HG02588 (cell line): ENCODE measurements around the gene TMC1.

Experiments used
- ATAC-seq: cut with Tn5 transposase; IDR thresholded peaks from one replicate; pipeline ENCODE4 v1.9.1; 2021; ENCODE audit warnings: mild to moderate bottlenecking, moderate library complexity; ENCODE audit not compliant: unreplicated experiment

Gene TMC1

DNA sequence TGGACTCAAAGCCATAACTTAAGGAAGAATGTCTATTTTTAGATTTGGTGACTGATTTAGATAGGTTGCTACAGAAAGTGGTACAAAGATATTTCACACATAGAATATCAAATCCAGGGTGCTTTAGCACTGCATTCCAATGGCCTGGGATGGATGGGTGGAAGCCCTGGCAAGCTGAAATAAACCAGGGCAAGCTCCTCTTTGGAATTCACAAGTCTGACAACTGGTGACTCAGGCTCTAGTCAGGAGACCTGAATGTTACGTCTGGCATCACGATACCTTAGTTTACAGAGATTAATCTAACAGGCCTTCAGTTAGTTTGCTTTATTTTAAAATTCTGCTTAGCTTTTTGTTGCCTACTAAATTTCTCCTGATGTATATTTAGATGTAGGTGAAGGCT is 144.0 kb downstream of the TMC1 start:
- no peak for ATAC-seq

DNA sequence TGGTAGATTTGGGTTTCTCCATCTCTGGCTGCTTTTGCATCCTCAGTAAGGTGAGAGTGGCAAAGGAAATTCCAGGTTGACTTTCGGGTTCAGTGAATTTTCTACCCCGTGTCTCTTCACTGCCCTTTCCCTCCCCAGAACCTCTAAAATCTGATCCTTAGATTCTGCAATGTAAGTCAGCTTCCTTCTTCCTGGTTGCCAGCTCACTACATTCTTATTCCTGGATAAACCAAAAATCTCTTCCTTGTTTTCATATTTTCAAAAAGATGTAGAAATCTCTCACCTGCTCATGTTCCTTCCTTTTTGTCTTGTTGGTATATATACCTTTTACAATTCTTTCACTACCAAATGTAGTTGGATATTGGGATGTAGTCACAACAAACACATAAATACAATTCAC is 145.8 kb downstream of the TMC1 start:
- no peak for ATAC-seq

DNA sequence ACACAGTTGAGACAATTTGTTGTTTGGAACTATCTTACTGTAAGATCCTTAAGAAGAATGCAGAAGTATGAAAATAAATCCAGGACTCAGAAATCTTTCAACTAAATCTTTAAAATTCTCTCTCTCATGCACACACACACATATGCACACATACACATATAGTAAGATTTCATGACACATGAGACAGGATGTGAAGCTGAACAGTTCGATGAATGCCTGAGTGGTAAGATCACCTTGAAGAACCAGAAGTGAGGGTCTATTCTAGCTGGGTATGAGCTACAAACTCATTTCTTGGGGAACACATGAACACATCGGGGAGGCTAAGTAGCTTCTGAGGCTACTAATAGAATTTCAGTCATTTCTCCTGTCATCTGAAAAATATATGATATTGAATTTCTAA is 153.6 kb downstream of the TMC1 start:
- no peak for ATAC-seq

DNA sequence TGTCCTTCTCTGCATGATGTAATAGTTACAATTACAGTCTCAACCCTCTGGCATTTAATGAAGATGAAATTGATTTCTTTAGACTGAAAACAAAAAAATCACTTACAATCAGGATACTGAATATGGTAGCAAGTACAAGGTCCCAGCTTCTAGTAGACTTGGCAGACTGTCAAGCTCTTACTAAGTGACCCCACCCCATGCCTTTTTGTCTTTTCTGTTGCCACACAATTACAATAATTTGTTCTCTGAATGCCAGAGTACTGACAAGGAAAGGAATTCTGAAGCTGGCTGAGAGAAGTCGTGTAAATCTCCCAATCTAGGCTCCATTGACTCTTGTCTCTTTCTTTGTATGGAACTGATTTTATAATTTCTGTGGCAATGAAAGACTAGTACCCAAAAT is 154.2 kb downstream of the TMC1 start:
- no peak for ATAC-seq

DNA sequence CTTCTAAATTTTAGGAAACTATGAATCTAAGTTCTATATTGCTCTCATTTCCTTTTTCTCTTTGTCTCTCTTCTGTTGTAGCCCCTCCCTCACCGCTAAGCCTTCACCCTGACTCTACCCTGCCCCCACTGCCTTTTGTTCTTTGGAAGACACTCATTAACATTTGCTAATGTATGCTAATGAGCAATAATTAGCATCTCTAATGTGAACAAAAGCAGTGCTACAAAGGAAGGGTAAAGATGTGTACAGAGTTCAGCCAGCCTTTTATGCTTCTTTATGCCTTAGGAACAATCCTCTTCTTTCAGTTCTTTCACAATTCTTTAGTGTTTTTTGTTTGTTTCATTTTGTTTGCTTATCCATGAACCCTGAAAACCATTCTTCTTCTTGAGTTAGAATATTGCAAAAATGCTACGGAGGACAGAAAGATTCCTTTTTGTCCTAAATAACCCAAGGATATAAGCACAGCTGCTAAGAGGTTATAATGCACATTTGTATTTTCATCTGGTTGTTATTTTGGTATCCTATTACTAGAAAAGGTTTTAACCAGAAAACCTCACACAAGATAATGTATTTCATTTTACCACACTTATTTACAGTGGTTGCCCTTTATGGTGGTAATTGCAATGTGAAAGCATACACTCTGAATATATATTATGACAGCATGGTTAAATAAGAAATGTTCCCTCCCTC is 159.3 kb downstream of the TMC1 start:
- no peak for ATAC-seq

DNA sequence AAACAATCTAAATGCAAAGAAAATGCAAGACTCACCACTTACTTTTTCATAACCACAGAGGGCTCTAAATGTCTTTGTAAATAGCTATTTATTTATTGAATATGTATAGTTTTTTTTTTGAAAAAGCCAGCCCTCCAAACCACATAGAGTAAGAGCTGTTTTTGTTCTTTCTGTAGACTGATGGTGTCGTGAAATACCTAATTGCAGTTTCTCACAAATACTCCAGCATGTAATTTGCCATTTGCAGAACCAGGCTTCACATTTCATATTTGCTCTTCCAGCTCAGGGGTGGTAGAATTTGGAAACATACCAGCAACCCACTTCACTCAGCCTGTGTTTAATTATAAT is 159.8 kb downstream of the TMC1 start:
- ATAC-seq, result no peak

DNA sequence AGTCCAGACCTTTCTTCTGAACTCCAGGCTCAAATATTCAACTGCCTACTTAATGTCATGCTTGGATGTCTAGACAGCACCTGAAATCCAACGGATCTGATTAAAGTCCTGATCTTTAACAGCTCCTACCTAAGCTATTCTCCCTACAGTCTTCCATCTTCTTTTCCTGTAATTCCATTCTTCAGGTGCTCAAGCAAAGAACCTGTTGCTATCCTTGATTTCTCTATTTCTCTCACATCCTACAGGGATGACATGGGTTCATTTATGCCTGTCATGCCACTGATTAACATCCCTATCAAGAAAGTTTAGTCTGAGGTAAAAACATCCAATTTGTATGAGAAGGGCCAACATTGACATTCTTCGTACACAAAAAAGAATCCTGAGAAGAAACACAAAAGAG is 163.2 kb downstream of the TMC1 start:
- no peak for ATAC-seq

DNA sequence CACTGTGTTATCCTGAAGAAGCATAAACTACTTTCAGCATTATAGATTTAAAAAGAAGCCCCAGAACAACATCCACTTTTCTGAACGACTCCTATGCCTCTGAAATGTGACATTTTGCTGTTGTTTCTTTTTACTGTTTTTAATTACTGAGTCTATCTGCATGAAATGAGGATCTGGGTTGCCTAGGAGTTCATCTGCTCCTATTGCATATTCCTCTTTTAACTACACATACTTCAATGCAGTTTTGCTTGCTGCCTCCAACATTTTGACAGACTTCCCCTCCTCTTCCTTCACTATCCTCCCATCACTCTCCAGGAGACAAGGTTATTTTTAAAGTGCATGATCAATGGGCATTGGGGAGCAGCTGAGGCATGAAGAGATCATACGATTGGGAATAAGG is 164.5 kb downstream of the TMC1 start:
- ATAC-seq, result no peak

DNA sequence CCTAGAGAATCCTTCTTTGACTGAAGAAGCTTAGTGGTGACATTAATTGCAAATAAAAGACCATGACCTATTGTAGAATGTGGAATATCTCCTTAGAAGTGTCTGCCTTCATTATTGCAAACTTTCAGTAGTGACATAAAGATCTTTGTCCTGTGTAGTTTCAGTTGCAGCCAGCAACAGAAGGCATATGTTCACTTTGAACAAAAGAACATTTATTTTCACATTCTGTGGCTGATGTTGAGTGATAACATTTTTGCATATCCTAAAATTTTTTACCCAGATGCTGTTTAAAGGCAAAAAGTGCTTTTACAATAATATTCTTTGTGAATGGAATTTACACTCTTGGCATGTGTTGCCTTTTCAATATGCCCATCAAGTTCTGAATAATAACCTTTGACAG is 165.9 kb downstream of the TMC1 start:
- no peak for ATAC-seq

DNA sequence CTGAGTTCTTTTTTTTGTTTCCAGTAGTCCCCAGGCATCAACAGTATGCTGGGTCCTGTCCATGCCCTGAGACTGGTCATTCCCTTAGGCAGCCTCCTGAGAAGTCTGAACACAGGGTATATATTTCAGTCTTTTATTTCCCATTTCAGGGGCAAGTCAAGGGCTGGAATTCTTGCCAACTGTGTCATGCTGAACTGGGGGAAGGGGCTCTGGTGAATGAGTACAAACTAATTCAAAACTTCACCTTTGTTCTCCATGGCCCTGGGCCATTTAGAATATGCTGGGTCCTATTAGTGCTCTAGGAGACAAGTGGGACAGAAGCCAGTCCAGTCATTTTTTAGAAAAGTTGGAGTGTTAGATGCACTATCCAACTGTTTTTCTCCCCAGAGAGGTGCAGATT is 170.3 kb downstream of the TMC1 start:
- ATAC-seq, result no peak

DNA sequence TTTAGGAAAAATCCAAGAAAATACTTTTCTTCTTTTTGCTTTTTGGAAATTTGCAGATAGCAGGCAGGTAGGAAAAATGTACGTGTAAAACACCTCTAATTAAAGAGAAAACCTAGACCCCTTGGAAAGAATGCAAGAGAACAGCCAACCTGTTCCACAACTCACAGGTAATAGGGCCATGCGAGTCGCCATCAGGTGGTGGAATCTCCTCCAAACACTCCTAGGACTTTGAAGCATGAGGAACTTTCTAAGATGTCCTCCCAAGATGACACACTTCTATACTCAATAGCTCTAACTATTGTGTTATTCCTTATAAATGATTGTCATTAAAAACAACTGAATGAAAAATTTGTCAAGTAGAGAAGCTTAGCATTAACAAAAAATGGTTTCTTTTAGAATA is 174.0 kb downstream of the TMC1 start:
- no peak for ATAC-seq

DNA sequence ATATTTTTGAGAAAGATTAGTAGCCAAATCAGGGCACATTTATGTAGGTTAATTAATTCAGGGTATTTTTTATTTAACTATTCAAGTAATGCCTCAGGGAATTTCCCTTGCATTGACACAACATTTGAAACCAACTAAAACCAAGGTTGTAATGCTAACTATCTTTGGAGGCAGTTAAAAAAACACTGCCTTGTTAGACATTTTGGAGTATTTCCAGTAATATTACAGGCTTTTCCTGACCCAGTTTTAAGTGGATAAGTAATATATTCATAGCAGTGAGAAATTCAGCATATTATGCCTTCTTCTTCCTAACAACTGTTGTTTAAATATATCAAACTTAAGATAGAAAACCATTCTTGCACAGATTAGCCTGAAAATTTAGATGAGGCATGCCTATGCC is 175.1 kb downstream of the TMC1 start:
- ATAC-seq, result no peak

DNA sequence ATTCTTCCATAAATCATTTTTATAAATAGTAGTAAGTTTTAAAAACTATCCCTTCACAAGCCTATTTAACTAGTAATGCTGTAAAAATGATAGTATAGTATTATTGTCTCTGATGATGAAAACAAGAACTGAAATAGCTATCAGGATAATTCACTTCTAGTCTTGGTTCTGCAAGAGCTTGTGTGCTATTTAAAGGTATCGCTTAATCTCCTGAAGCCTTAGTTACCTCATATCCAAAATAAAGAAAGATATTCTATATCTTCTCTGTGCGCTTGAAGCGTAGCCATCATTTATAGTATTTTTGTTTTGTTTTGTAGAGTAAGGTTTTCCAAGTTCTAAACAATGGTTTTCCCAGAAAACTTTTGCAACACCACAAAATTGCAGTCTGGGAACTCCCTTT is 180.1 kb downstream of the TMC1 start:
- no peak for ATAC-seq

DNA sequence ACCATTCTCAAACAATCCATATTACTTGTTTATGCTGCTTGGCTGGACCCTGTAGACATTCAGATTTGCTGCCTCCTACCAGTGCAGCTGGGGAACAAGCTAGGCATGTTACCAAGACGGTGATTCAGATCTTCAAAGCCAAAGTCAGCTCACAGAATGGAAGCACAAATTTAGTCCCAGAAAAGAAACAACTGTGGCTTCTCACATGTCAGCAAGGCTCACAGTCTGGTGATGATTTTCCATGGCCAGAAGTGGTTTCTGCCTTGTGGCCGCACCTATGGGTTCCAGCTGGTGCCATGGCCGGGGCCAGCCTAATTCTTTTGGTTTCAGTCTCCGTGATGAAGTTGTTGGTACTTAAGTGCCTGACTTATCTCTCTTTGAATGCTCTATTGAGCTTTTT is 182.2 kb downstream of the TMC1 start:
- ATAC-seq, result no peak

DNA sequence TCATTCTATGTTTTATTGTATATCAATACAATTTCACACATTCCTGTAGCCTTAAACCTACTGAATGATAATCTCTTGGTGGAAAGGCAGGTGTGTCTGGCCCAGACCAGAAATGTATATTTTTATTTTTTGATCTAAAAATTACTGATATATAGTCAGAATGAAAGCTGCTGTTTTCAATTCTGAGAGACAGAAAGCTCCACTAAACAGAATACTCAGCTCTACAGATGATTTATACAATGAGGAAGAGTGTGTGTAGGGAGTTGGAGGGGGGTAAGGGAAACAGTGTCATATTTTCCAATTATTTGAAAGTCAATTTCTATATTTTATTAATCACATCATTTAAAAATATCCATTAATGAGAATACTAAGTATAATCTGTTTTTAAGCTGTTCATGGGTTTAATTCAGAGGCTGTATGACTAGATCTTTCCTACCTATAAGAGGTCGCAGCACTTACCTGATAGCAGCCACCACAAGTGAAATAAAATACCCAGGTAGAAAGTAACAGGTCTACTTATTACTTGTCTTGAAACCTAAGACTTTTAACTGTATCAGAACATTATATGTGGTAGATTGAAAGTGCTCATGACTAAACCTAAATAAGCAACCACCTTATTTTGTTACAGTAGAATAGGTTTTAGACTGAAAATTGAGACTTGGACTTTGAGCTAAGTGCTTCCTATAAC is 183.4 kb downstream of the TMC1 start:
- ATAC-seq, result no peak

DNA sequence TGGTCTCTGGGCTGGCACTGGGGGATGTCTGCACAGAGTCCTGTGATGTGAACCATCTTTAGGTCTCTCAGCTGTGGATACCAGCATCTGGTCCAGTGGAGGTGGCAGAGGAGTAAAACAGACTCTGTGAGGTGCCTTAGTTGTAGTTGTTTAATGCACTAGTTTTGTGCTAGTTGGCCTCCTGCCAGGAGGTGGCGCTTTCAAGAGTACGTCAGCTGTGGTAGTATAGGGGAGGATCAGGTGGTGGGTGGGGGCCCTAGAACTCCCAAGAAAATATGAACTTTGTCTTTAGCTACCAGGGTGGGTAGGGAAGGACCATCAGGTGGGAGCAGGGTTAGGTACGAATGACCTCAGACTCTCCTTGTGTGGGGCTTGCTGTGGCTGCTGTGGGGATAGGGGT is 197.1 kb downstream of the TMC1 start:
- no peak for ATAC-seq

DNA sequence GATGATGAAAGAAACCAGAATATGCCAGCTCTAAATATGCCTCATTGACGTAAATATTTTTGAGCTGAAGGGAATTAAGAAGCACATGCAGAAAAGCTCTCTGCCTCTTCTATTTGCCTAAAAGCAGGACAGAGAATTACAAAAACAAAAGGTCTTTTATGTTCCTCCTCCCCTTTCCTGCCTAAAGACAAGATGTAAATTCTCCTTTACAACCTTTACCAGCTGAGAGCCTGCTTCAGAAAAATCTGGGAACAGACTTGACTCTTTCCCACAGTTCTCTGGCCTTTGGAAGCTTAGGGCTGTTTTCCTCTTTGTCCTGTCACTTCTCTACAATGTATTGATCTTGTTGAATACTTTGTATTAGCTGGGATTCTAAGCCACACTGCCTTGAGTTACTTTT is 199.7 kb downstream of the TMC1 start:
- ATAC-seq, result no peak

DNA sequence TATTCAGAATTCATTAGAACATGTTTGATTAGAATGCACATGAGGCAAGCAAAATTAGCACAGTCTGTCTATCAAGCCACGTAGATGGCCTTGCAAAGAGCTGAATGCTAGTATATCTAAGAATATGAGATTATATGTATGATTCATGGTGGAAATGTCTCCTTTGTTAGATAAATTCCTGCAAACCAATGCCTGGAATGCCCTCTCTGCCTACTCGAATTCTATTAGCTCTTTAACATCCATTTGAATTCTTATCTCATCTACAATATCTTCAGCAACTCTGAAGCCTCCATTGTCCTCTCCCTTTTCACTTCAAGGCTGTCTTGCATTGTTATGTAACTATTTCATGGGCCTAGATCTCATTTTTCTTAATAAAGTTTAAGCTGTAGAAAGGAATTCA is 205.5 kb downstream of the TMC1 start:
- no peak for ATAC-seq

DNA sequence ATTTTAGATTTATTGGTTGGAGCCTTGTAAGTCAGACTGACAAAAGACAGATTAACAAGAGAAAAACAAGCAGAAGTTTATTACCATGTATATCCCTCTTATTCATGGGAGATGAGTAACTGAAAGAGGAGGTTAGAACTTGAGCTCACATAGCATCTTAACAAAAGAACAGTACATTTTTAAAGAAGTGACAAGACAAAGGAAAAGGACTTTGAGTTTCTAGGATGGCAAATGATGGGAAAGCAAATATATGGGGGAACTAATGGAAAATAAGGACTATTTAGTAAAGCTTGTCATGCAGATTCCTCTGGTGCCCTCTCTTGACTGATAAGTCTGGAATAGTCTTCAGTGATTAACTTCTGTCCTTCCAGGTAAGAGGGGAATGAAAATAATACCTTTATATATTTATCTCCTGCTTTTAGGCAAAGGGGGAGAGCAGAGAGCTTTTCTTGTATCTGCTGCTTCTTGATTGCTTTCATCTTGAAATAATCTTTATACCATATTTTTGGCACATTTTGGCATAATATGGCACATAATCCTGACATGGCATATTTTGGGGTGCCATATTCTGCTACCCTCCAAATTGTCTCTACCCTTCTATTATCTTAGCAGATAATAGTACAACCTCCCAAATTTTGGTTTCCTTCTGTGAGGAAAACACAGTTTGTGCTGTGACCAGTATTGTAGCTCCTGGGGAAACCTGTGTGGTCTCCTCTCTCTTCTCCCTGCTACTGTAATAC is 206.8 kb downstream of the TMC1 start:
- no peak for ATAC-seq

DNA sequence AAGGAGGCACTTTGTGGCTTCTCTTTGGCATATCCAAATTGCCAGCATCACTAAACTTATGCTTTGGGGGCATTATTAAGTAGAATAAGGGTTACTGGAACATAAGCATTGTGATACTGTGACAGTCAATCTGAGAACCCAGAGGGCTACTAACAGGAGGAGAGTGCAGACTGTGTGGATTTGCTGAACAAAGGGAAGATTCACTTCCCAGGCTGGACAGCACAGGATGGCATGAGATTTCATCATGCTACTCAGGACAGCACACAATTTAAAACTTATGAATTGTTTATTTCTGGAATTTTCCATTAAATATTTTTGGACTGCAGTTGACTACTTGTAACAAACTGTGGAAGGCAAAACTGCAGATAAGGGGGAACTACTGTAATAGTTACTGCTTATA is 212.5 kb downstream of the TMC1 start:
- no peak for ATAC-seq

DNA sequence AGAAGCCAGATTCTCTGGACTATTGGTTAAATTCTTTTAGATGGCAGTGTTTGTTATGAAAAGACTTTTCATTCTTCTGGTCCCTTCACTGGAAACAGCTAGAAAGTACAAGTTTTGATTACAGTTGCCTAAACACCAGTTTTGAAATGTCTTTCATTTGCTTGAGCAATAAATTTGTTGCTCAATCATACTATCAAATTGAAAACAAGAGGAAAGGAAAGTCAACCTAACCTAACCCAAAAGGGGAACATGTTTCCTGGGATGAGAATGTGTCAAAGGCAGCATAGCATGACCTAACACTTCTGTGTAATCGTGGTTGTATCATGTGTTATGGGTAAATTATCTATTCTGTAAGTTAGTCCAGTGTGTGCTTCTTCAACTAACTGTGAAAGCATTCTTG is 213.2 kb downstream of the TMC1 start:
- no peak for ATAC-seq

DNA sequence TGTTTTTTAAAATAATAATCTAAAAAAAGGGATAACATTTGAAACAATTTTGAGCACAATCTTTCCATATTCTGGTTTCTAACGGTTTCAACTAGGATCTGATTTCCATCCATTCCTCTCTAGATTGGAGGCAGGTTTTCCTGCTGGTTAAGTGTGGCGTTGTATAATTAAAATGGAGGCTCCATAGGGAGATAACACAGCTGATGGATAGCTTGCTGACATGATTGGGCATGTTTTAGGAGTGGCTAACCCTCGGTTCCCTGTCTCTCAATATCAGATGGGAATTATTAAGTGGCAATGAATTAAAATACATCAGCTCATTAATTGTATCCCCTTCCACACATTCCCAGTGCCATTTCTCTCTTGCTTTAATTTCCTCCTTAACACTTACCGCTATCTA is 222.4 kb downstream of the TMC1 start:
- no peak for ATAC-seq
